NOMO-1 (cell line): ENCODE results near the gene COX20.

Experiments
- DNase-seq, 2 experiments: peaks; one replicate each; lab custom pipeline; 2025; ENCODE audit not compliant: unreplicated experiment in 2 of 2; lab: John Stamatoyannopoulos, UW

Gene COX20

DNA sequence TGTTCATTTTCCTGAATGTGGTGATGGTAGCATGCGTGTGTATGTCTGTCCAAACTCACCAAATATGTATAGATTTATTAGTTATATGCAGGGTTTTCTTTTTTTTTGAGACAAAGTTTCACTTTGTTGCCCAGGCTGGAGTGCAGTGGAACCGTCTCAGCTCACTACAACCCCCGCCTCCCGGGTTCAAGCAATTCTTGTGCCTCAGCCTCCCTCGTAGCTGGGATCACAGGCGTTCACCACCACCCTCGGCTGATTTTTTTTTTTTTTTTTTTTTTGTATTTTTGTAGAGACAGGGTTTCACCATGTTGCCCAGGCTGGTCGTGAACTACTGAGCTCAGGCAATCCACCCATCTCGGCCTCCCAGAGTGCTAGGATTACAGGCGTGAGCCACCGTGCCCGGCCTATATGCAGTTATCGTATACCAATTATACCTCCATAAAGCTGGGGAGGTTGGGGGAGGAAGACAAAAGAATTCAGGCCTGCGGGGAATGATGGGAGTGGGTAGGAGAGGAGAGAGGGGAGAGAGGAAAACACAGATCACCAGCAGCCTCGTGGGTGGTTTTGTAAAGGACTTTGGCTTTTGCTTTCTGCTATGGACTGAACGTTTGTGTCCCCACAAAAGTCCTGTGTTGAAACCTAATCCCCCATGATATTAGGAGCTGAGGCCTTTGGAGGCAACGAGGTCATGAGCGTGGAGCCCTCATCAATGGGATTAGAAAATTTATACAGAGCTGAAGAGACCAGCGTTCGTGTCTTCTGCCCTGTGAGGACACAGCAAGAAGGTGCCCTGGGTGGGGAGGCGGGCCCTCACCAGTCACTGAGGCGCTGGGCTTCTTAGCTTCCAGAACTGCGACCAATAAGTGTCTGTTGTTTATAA is 33.3 kb downstream of the COX20 start:
- DNase-seq, result peak in 1 of 2 experiments; percentile 22

DNA sequence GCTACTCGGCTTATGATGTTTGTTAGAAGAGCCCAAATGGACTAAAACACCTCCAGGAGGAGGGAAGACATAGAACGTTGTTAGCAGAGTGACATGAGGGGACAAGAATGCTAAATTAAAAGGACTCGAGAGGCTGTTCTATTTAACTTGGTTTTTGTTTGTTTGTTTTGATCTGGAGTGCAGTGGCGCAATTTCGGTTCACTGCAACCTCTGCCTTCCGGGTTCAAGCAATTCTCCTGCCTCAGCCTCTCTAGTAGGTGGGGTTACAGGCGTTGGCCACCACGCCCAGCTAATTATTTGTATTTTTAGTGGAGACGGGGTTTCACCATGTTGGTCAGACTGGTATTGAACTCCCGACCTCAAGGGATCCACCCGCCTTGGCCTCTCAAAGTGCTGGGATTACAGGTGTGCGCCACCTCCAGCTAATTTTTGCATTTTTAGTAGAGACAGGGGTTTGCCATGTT is 33.9 kb downstream of the COX20 start:
- peak in 1 of 2 experiments; percentile 29 for DNase-seq

DNA sequence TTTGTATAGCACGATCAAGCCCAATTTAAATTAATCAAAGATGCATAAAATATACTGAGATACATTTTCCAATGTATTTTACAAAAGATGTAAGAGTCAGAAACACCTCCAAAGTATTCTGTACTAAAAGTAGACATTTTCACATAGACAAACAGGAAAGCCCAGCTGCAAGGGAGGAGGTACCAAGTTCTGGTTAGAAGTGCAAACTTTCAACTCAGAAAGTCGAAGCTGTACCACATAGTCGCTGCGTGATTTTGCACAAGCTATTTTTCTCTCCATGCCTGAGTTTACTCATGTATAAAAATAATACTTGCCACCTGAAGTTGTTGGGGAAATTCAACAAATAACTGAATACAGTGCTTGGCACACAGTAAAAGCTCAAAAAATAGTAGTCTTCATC is 34.5 kb downstream of the COX20 start:
- no peak for DNase-seq

DNA sequence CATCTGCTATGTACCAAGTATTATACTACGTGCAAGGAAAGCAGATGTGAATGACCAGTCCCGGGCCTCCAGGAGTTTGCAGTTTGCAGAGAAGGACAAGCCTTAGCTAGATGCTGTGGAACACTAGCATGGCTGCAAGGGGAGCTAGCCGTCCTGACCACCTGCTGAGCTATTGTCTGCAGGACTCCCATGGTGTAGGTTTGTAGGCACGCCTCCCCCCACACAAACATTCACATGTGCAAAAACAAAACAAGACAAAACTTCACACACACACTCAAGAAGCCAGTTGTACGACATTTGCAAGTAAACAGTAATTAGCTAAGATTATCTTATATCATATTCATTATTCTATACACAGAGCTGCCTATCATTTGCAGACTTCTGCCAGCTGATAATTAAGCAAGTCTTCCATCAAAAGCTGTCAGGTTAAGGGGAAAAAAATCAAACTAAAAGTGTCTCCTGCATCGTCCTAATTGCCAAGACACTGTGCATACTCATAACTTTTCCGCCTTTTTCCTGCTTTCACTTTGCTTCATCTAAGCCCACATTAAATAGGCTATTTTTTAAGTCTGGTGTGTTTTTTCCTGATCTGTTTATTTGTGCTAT is 39.6 kb downstream of the COX20 start:
- DNase-seq, result no peak

DNA sequence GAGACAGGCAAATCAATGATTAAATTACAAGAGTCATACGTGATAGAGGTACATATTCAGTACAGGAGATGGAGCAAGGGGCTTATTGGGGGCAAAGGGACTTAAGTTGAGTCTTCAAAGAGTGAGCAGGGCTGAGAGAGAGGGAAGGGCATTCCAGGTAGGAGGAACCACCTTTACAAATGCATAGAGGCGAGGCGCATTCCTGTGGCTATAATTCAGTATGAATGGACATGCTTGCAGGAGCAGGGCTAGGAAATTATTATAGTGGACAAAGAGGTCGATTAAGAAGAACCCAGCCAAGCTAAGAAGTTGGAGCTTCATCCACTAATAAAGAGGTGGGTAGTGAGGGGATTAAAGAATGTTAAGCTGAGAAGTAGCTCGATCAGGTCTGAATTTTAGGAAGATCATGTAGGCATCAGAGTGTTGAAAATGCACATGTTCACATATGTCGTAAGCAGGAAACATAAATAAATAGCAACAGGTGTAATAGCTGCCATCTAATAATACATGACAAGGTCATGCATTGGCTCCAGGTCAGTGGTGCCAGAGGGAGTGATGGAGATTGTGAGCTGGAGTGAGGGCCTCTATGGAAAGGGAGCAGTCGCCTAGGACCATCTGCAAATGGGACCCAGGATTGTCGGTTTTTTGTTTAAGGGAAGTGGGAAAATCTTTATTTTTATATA is 40.9 kb downstream of the COX20 start:
- no peak for DNase-seq

DNA sequence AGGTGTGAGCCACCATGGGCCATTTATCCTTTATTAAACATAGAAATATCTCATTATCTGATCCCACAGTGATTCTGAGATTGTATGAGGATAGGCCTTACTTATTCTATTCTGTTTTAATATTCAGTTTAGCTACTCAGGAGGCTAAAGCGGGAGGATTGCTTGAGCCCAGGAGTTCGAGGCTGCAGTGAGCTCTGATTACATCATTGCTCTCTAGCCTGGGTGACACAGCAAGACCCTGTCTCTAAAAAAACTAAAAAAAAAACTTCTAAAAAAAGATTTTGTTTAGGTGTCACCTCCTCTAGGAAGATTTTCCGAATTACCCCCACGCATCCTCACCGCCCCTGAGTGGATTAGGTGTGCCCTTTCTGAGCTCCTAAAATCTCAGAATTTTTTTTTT is 43.2 kb downstream of the COX20 start:
- DNase-seq, result no peak

DNA sequence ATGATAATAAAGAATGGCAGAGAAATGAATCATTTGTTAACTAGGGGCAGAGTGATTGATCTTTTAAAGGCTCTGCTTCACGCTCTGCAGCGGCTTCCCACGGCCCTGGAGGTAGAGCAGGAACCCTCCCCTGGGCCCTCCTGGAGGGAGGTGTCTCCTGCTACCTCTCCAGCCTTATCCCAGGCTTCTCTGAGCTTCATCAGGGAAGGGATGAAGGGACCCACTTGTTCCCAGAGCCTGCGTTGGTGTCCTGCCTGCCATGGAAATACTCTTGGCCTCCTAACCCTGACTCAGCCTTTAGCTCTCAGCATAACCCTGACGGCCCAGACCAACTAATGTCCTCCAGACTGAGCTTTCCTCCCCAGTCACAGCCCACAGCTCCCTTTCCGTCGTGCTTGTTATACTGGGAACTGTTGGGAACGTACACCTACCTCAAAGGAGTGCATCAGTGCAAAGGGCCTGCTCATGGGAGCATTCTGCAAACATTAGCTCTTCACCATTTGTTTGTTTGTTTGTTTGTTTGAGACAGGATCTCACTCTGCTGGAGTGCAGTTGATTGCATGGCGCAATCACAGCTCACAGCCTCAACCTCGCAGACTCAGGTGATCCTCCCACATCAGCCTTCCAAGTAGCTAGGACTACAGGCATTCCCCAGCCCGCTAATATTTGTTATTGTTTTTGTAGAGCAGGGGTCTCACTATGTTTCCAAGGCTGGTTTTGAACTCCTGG is 46.3 kb downstream of the COX20 start:
- no peak for DNase-seq

DNA sequence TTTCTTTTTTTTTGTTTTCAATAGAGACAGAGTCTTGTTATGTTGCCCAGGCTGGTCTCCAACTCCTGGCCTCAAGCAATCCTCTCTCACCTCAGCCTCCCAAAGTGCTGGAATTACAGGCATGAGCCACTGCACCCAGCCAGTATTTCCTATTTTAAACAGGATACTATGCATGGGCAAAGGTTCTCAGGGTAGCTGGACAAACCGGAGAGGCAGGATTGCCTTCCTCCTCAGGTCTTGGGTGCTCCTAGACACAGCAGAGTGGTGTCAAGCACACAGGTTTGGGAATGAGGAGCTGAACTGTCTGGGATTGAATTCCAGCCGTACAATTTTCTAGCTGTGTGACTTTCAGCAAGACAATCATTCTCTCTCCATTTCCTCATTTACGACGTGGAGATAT is 51.8 kb downstream of the COX20 start:
- no peak for DNase-seq

DNA sequence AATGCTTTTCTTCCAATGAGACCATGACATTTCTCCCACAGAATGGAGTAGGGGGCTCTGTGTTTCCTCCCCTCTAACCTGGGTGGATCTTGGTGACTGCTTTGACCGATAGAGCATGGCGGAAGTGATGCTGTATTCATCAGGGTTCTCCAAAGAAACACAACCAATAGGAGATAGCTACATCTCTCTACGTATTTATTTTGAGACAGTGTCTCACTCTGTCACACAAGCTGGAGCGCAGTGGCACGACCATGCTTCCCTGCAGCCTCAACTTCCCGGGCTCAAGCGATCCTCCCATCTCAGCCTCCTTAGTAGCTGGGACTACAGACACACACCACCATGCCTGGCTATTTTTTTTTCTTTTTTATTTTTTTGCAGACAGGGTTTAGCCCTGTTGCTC is 58.4 kb downstream of the COX20 start:
- no peak for DNase-seq
